Ectodermal cell (in vitro differentiated cells): ENCODE data around the gene PAQR8.

Source experiments
- H3K27ac ChIP-seq: 2 replicates; pipeline ENCODE4 v1.7.0; 2013; ENCODE audit warnings: mild to moderate bottlenecking, low read depth, low read length; ENCODE audit not compliant: insufficient read depth, poor library complexity, severe bottlenecking
- H3K27me3 ChIP-seq: 2 replicates; pipeline ENCODE4 v1.7.0; 2013; ENCODE audit warnings: mild to moderate bottlenecking, low read length; ENCODE audit not compliant: insufficient read depth, control insufficient read depth, poor library complexity, severe bottlenecking
- H3K36me3 ChIP-seq: one replicate; pipeline ENCODE4 v1.7.0; 2013; ENCODE audit warnings: low read length; ENCODE audit not compliant: control insufficient read depth, insufficient read depth
- H3K4me1 ChIP-seq: one replicate; pipeline ENCODE4 v1.7.0; 2013; ENCODE audit warnings: low read length; ENCODE audit not compliant: control insufficient read depth, insufficient read depth
- H3K4me3 ChIP-seq: 2 replicates; pipeline ENCODE4 v1.7.0; 2013; ENCODE audit warnings: low read depth, low read length, control low read depth; ENCODE audit not compliant: insufficient read depth
- H3K9me3 ChIP-seq: 2 replicates; pipeline ENCODE4 v1.7.0; 2013; ENCODE audit warnings: mild to moderate bottlenecking, low read length, moderate library complexity; ENCODE audit not compliant: control insufficient read depth
- WGBS, 2 experiments: methylation state at CpG; one replicate each; pipeline ENCODE4 v1.1.7; 2013; ENCODE audit warnings: missing lambda C conversion rate in 2 of 2; 5-methylcytosine and 5-hydroxymethylcytosine counted together

Gene PAQR8

GRCh38 chr6:52328729-52329128 is 33.2 kb upstream of the PAQR8 start:
- Histone ChIP-seq H3K27ac (no peak overlapping the region), H3K9me3 (no peaks in the 10 kb centered on the region), H3K36me3 (no peaks in the 10 kb centered on the region), H3K4me3 (no peak overlapping the region), H3K27me3 (no peaks in the 10 kb centered on the region), H3K4me1 (peaks cover 15% of the 10 kb centered on the region)
- 82 to 97% methylated on average over 1 to 2 of the region's 2 CpGs for WGBS, 2 experiments

GRCh38 chr6:52330470-52330869 is 31.5 kb upstream of the PAQR8 start:
- Histone ChIP-seq H3K36me3 (no peaks in the 10 kb centered on the region), H3K4me1 (peaks cover 15% of the 10 kb centered on the region), H3K9me3 (no peaks in the 10 kb centered on the region), H3K27me3 (no peaks in the 10 kb centered on the region), H3K27ac (no peak overlapping the region), H3K4me3 (no peak overlapping the region)
- WGBS, 2 experiments = 89 to 96% methylated on average over 2 of the region's 2 CpGs

DNA sequence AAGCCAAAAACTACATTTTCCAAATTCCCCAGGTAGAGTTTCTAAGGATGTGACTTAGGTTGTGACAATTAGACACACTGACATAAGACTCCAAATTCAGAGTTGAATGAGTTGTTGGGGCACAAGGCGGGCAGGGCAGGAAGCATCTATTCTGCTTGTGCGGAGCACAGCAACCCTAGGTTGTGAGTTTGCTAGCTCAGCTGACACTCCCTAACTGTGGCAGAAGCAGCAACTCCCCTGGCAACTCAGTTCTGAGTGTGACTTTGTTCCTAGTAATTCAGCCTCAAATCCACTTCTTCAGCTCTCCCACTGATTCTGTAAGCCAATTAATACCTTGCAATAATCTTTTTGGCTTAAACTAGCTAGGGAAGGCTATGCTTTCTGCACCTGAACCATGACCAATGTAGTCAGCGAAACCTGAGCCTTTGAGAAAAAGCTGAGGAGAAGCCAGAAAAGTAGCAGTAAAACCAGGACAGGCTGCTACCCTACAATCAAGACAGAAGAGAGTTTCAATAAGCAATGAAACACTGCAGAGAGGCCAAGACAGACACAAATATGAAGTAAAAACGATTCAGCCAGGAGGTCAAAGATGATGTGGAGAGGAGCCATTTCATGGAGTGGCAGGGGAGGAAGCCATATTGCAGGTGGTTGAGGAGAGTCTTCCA is 30.0 kb upstream of the PAQR8 start:
- Histone ChIP-seq H3K9me3 (no peaks in the 10 kb centered on the region), H3K4me1 (peaks cover 2% of the 10 kb centered on the region), H3K36me3 (no peaks in the 10 kb centered on the region), H3K27me3 (no peaks in the 10 kb centered on the region), H3K4me3 (no peak overlapping the region), H3K27ac (no peak overlapping the region)
- WGBS, 2 experiments = 88 to 89% methylated on average over 4 of the region's 4 CpGs

GRCh38 chr6:52333840-52334200 is 28.1 kb upstream of the PAQR8 start:
- 84 to 92% methylated on average over 1 of the region's 1 CpG for WGBS, 2 experiments
- no peaks in the 10 kb centered on the region for H3K4me1 ChIP-seq
- H3K27ac ChIP-seq = no peak overlapping the region
- H3K27me3 ChIP-seq = no peaks in the 10 kb centered on the region
- H3K9me3 ChIP-seq = no peaks in the 10 kb centered on the region
- no peaks in the 10 kb centered on the region for H3K36me3 ChIP-seq
- no peak overlapping the region for H3K4me3 ChIP-seq

DNA sequence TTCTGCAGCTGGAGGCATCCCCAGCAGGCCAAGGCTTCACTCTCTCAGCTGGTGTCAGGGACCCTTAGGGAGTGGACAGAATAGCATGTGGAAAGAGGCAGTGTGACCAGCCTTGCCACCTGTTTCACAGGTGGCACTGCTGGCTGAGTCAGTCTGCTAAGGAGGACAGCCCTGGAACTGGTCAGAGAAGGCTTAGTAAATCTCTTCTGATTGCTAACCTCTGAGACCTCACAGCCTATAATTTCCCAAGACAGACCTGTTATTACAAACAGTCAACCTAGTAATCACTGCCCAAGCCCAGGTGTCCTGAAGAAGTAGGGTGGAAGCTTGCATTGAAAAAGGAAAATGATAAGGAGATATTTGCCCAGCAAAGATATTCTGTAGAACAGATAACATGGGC is 26.4 kb upstream of the PAQR8 start:
- Histone ChIP-seq H3K9me3 (no peaks in the 10 kb centered on the region), H3K27ac (no peak overlapping the region), H3K4me3 (no peak overlapping the region), H3K36me3 (no peaks in the 10 kb centered on the region), H3K27me3 (no peaks in the 10 kb centered on the region), H3K4me1 (no peaks in the 10 kb centered on the region)

- no peaks in the 10 kb centered on the region for H3K27me3 ChIP-seq
- H3K36me3 ChIP-seq = no peaks in the 10 kb centered on the region
- H3K27ac ChIP-seq = no peak overlapping the region
- H3K9me3 ChIP-seq = no peaks in the 10 kb centered on the region
- WGBS, 2 experiments = 95% methylated on average over 6 of the region's 6 CpGs
- H3K4me3 ChIP-seq = no peak overlapping the region
- no peaks in the 10 kb centered on the region for H3K4me1 ChIP-seq
These were observed 24.9 kb upstream of the PAQR8 start for GRCh38 chr6:52336919-52337561.

DNA sequence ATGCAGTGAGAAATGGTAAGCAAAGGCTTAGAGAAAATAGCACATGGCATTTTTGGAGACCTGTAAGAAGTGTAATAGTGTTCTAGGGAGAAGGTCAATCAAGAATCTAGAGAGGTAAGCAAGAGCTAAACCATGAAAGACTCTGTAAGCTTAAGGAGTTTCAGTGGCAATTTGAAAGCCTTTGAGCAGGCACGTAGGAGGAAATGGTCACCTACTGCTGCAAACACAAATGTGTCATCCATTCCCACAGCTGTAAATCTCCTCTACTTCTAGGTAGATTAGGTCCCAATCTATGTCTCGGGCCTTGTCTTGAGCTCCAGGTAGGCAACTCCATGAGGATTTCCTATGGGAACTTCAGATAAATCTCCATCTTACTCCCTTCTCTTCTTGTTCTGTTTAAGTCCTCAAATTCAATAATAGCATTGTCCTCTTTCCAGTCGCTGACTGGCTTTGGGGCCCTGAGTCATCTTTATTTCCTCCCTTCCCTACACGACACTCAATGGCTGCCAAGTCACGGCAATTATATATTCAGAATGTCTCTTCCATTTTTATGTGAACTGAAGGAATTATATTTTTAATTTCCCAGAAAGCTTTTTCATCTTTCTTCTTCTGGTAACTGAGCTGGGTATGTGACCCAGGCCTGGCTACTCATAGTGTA is 24.2 kb upstream of the PAQR8 start:
- H3K27ac ChIP-seq = no peak overlapping the region
- H3K36me3 ChIP-seq = no peaks in the 10 kb centered on the region
- H3K4me3 ChIP-seq = no peak overlapping the region
- no peaks in the 10 kb centered on the region for H3K4me1 ChIP-seq
- no peaks in the 10 kb centered on the region for H3K27me3 ChIP-seq
- WGBS, 2 experiments = 93 to 96% methylated on average over 5 of the region's 5 CpGs
- no peaks in the 10 kb centered on the region for H3K9me3 ChIP-seq

GRCh38 chr6:52340603-52340880 is 21.4 kb upstream of the PAQR8 start:
- Histone ChIP-seq H3K36me3 (no peaks in the 10 kb centered on the region), H3K27me3 (no peaks in the 10 kb centered on the region), H3K4me1 (no peaks in the 10 kb centered on the region), H3K27ac (no peak overlapping the region), H3K9me3 (no peaks in the 10 kb centered on the region), H3K4me3 (no peak overlapping the region)

DNA sequence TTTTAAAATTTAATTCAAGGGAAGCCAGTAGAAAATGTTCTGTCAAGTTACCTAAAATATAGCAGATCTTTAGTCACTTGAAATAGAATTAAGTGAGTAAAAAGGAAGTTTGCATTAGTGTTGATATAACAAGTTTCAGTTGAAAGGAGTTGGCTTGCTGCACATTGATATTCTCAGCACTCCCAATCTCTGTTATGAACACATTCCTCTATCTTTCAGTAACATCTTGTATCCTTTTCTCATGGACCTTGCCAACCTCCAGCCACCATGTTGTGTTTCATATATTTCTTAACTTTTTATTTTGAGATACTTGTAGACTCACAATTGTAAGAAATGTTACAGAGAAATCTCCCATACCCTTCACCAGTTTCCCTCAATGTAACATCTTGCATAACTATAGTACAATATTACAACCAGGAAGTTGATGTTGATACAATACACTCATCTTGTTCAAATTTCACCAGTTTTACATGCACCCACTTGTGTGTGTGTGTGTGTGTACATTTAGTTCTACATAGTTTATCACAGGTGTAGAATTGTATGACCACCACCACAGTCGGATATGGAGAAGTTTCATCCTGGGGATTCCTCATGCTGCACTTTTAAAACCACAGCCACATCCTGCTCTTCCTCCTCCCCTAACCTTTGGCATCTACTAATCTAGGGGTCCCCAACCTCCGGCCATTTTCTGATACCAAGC is 20.2 kb upstream of the PAQR8 start:
- H3K9me3 ChIP-seq = no peaks in the 10 kb centered on the region
- WGBS, 2 experiments = 93 to 94% methylated on average over 2 of the region's 2 CpGs
- no peak overlapping the region for H3K4me3 ChIP-seq
- H3K27ac ChIP-seq = no peak overlapping the region
- no peaks in the 10 kb centered on the region for H3K4me1 ChIP-seq
- H3K36me3 ChIP-seq = no peaks in the 10 kb centered on the region
- H3K27me3 ChIP-seq = no peaks in the 10 kb centered on the region

GRCh38 chr6:52345311-52345710 is 16.6 kb upstream of the PAQR8 start:
- Histone ChIP-seq H3K27ac (no peak overlapping the region), H3K4me3 (no peak overlapping the region), H3K27me3 (no peaks in the 10 kb centered on the region), H3K4me1 (no peaks in the 10 kb centered on the region), H3K9me3 (no peaks in the 10 kb centered on the region), H3K36me3 (no peaks in the 10 kb centered on the region)
- WGBS, 2 experiments = 90 to 92% methylated on average over 1 of the region's 1 CpG
